Panc1 (cell line): Measurements from ENCODE around the gene FSHR.

Source experiments
- POLR2AphosphoS5 ChIP-seq: IDR thresholded peaks from 2 replicates; pipeline ENCODE4 v1.6.1; 2012; ENCODE audit warnings: mild to moderate bottlenecking, low read depth, low read length, moderate library complexity
- TF ChIP-seq, protein P1 (sequence below): fragments of 450-650 bp; IDR thresholded peaks from 2 replicates; pipeline ENCODE4 v1.5.1; 2017; ENCODE audit warnings: mild to moderate bottlenecking

GRCh38 chr2:48952143-48952542 lies 202.2 kb downstream of the FSHR start:
- TF ChIP-seq, protein P1, sequence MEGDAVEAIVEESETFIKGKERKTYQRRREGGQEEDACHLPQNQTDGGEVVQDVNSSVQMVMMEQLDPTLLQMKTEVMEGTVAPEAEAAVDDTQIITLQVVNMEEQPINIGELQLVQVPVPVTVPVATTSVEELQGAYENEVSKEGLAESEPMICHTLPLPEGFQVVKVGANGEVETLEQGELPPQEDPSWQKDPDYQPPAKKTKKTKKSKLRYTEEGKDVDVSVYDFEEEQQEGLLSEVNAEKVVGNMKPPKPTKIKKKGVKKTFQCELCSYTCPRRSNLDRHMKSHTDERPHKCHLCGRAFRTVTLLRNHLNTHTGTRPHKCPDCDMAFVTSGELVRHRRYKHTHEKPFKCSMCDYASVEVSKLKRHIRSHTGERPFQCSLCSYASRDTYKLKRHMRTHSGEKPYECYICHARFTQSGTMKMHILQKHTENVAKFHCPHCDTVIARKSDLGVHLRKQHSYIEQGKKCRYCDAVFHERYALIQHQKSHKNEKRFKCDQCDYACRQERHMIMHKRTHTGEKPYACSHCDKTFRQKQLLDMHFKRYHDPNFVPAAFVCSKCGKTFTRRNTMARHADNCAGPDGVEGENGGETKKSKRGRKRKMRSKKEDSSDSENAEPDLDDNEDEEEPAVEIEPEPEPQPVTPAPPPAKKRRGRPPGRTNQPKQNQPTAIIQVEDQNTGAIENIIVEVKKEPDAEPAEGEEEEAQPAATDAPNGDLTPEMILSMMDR, result no peak
- TF ChIP-seq POLR2AphosphoS5, result no peak
